Spleen (tissue), 11 donors: Measurements from ENCODE around the gene SCARB1. TPM values are rescaled to one million over a fixed set of nuclear protein-coding genes. Genes with fewer than 3 reads are reported as not detected.

ENCODE experiments used
- DNase-seq: peaks from one replicate; pipeline ENCODE4 v3.0.0-alpha.2; 2020
- H3K27ac ChIP-seq, 8 donors: fragments of 200-600 bp; sonication (generic) in 7 of 8; 1 replicate in 4 of 8; 2 replicates in 4 of 8; pipeline versions ENCODE4 v1.5.0 to v1.8.0; 2016 to 2021; ENCODE audit warnings: inconsistent platforms in 4 of 8, mild to moderate bottlenecking in 4 of 8, moderate library complexity in 1 of 8
- H3K27me3 ChIP-seq, 7 donors: fragments of 200-600 bp; sonication (generic) in 6 of 7; replicated peaks in 1 of 7; 1 replicate in 4 of 7; 2 replicates in 3 of 7; pipeline versions ENCODE4 v1.5.0 to v1.8.0; 2016 to 2021; ENCODE audit warnings: inconsistent platforms in 3 of 7, mild to moderate bottlenecking in 1 of 7
- H3K36me3 ChIP-seq, 6 donors: fragments of 200-600 bp; sonication (generic) in 5 of 6; 1 replicate in 4 of 6; 2 replicates in 2 of 6; pipeline versions ENCODE4 v1.5.0 to v1.8.0; 2016 to 2021; ENCODE audit warnings: inconsistent platforms in 2 of 6
- H3K4me1 ChIP-seq, 6 donors: fragments of 200-600 bp; sonication (generic) in 5 of 6; 1 replicate in 3 of 6; 2 replicates in 3 of 6; pipeline versions ENCODE4 v1.5.0 to v1.8.0; 2016 to 2021; ENCODE audit warnings: inconsistent platforms in 3 of 6
- H3K4me3 ChIP-seq, 8 donors: fragments of 200-600 bp; sonication (generic) in 7 of 8; 1 replicate in 4 of 8; 2 replicates in 4 of 8; pipeline versions ENCODE4 v1.5.0 to v1.8.0; 2016 to 2021; ENCODE audit warnings: inconsistent platforms in 4 of 8, mild to moderate bottlenecking in 4 of 8, moderate library complexity in 2 of 8
- H3K9me3 ChIP-seq, 8 donors: fragments of 200-600 bp; sonication (generic) in 7 of 8; 1 replicate in 4 of 8; 2 replicates in 4 of 8; pipeline versions ENCODE4 v1.5.0 to v1.8.0; 2016 to 2021; ENCODE audit warnings: inconsistent platforms in 4 of 8
- POLR2A ChIP-seq, 3 donors: fragments of 450-650 bp; IDR thresholded peaks; one replicate each; pipeline ENCODE4 v1.5.1; 2017; ENCODE audit warnings: antibody characterized with exemption in 3 of 3, mild to moderate bottlenecking in 1 of 3
- POLR2AphosphoS5 ChIP-seq, 3 donors: sonication (generic); formaldehyde crosslinking; IDR thresholded peaks; one replicate each; pipeline ENCODE4 v1.5.1; 2017; ENCODE audit warnings: antibody characterized with exemption in 3 of 3
- WGBS, 5 donors: extraction: QIAGEN DNeasy Blood & Tissue Kit in 3 of 5; methylation state at CpG; one replicate each; pipeline versions ENCODE4 v1.1.5 to v1.1.7; 2013 to 2018; 5-methylcytosine and 5-hydroxymethylcytosine counted together
- intact Hi-C: fragments of 100-400 bp; cut with DNase I; formaldehyde crosslinking; loops from one replicate; pipeline ENCODE4 v1.15.0; 2023; ENCODE audit warnings: low total_unique reads
- polyA plus RNA-seq, 3 donors: library from polyadenylated mRNA; stranded (reverse); fragments of 200-250 nt; gene quantifications; one replicate each; pipeline ENCODE4 v1.2.1, GENCODE V29; 2013
- total RNA-seq, 7 donors: library from RNA; depleted of rRNA in 3 of 7; stranded (reverse); fragments of >200 nt in 3 of 7; fragmentation: NEBNext Ultra II Directional in 4 of 7; extraction: Animal tissue kit (Norgen Biotek cat#: 25700) in 4 of 7; gene quantifications; one replicate each; pipeline versions ENCODE4 v1.1.0 to v1.2.1, GENCODE V29; 2016 to 2021
- TF ChIP-seq, protein P1 (sequence below), 11 experiments: fragments of 200-600 bp in 7 of 11; fragments of 450-650 bp in 4 of 11; sonication (generic) in 4 of 11; IDR thresholded peaks in 8 of 11; conservative IDR thresholded peaks in 3 of 11; 1 replicate in 7 of 11; 2 replicates in 4 of 11; pipeline versions ENCODE4 v1.4.0 to v1.8.0; 2016 to 2021; ENCODE audit warnings: antibody characterized with exemption in 11 of 11, inconsistent platforms in 4 of 11, mild to moderate bottlenecking in 1 of 11
- donor health status: healthy with polysubstance abuse.
- donor health status: DM: no; HTN: no; CAD: no; lungs with moderate emphysema.
- donor health status: DM: no; HTN: no; CAD: no.
- donor health status: Bipolar disorder and iron deficiency.
- donor health status: healthy.
- donor health status: DM: no; HTN: no; CAD: no.
- donor health status: DM: yes; HTN: yes; CAD: no.

The SCARB1 gene
- total and polyA plus RNA-seq, 10 donors: 11.9 to 59.3 (median 24.3) TPM

DNA sequence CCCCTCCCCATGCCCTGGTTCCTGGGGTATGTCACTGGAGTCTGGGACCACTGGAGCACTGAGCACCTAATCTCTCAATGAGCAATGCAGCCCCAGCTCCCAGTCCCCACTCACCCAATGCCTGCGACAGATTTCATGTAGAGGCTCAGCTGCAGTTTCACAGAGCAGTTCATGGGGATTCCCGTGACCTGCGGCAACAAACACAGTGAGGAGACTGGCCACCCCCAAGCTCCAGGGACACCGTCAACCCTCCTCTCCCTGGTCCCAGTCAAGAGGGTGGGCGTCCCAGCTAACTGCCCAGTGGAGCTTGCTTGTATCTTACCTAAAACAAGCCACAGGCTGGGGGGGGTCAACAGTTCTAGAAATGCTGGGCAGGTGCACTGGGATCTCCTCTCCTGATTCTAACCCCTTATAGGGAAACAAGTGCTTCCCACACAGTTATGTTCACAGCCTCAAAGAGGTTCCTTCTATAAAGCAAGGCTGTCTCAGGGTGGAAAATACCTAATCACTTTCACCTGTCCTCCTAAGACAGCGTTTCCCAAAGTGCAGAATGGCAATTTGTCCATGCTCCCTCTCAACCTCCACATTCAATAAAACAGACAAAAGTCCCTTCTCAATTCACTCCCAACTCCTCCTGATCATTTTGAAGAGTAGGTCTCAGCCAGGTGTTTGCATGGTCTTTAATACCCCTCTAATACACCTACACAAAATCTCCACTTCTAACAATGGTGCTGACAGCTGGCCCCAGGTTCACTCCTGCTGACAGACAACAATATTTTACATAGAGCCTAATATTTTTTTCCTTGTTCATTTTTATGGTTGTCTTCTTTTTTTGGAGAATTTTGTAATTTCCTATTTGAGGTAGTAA is 68.3 kb downstream of the SCARB1 start:
- no peak for DNase-seq
- Histone ChIP-seq H3K27me3 (no peaks in the 10 kb centered on the region), H3K36me3 (peaks cover 0 to 47% (median 3%) of the 10 kb centered on the region in 6 donors), H3K27ac (peak overlapping the region in 1 of 8 donors; percentile 77), H3K4me3 (no peak overlapping the region), H3K9me3 (peaks cover 0 to 4% (median 0%) of the 10 kb centered on the region in 8 donors), H3K4me1 (peaks cover 0 to 22% (median 10%) of the 10 kb centered on the region in 6 donors)
- TF ChIP-seq, protein P1, sequence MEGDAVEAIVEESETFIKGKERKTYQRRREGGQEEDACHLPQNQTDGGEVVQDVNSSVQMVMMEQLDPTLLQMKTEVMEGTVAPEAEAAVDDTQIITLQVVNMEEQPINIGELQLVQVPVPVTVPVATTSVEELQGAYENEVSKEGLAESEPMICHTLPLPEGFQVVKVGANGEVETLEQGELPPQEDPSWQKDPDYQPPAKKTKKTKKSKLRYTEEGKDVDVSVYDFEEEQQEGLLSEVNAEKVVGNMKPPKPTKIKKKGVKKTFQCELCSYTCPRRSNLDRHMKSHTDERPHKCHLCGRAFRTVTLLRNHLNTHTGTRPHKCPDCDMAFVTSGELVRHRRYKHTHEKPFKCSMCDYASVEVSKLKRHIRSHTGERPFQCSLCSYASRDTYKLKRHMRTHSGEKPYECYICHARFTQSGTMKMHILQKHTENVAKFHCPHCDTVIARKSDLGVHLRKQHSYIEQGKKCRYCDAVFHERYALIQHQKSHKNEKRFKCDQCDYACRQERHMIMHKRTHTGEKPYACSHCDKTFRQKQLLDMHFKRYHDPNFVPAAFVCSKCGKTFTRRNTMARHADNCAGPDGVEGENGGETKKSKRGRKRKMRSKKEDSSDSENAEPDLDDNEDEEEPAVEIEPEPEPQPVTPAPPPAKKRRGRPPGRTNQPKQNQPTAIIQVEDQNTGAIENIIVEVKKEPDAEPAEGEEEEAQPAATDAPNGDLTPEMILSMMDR (IDR thresholded peaks at IDR 0.05 in 8 of 11, conservative IDR thresholded peaks at IDR 0.05 in 3 of 11): no peak
- intact Hi-C loops: no loop called here
- 71 to 93% (median 85%) methylated on average over 2 to 6 of the region's 6 CpGs for WGBS, 5 donors

DNA sequence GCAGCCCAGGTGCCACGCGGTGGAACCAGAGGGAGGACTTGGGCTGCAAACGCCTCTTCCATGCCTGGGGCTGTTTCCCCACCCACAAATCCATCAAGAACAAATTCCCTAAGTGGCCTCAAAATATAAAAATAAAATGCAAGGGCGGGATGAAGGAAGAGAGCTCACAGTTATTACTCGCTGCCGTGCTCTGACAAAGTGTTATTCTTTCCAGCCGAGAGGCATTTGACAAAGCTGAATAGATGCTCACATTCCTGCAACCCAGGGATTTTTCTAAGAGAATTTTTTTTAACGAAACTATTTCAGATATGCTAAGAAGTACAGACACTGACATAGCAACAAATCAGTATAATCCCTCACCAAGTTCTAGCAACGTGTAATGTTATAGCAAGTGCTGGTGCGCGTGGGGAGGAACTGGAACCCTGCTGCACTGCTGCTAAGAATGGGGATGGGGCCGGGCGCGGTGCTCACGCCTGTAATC is 70.7 kb downstream of the SCARB1 start:
- no peak overlapping the region for H3K27ac ChIP-seq
- no peak for DNase-seq
- WGBS, 5 donors: 90 to 94% (median 93%) methylated on average over 15 of the region's 15 CpGs
- H3K9me3 ChIP-seq: peaks cover 0 to 4% (median 0%) of the 10 kb centered on the region in 8 donors
- intact Hi-C loops: no loop called here
- H3K27me3 ChIP-seq: no peaks in the 10 kb centered on the region
- TF ChIP-seq POLR2AphosphoS5 (IDR thresholded peaks at IDR 0.05): no peak
- TF ChIP-seq POLR2A (IDR thresholded peaks at IDR 0.05): no peak
- TF ChIP-seq, protein P1 (IDR thresholded peaks at IDR 0.05 in 8 of 11, conservative IDR thresholded peaks at IDR 0.05 in 3 of 11): no peak
- peaks cover 0 to 22% (median 10%) of the 10 kb centered on the region in 6 donors for H3K4me1 ChIP-seq
- no peak overlapping the region for H3K4me3 ChIP-seq
- H3K36me3 ChIP-seq: peaks cover 0 to 42% (median 2%) of the 10 kb centered on the region in 6 donors

DNA sequence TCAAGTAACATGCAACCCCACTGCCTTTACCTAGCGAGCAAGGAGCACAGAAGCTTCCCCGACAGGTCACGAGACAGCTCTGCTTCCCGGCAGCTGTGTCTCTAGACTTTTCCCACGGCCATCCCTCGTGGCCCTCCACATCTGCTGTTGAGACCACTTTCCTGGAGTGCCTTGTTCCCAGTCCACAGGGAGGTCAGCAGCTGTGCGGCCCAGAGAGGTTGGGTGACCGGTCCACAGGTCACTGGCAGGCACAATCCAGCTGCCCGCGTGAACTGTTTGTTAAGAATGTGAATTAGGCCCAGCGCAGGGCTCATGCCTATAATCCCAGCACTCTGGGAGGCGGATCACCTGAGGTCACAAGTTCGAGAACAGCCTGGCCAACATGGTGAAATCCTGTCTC is 71.5 kb downstream of the SCARB1 start:
- Histone ChIP-seq H3K27ac (no peak overlapping the region), H3K4me3 (no peak overlapping the region), H3K9me3 (peaks cover 0 to 4% (median 0%) of the 10 kb centered on the region in 8 donors), H3K27me3 (no peaks in the 10 kb centered on the region), H3K36me3 (peaks cover 0 to 38% (median 0%) of the 10 kb centered on the region in 6 donors), H3K4me1 (peaks cover 0 to 17% (median 9%) of the 10 kb centered on the region in 6 donors)
- DNase-seq: no peak
- TF ChIP-seq POLR2A (IDR thresholded peaks at IDR 0.05): no peak
- TF ChIP-seq POLR2AphosphoS5 (IDR thresholded peaks at IDR 0.05): no peak
- TF ChIP-seq, protein P1 (IDR thresholded peaks at IDR 0.05 in 8 of 11, conservative IDR thresholded peaks at IDR 0.05 in 3 of 11): no peak
- 95 to 97% (median 96%) methylated on average over 13 of the region's 13 CpGs for WGBS, 5 donors
- intact Hi-C loops: no loop called here
